CD14-positive monocyte (primary cell): ENCODE results near the gene UAP1L1. TPM values are rescaled to one million over a fixed set of nuclear protein-coding genes. Genes with fewer than 3 reads are reported as not detected.

Experiments
- DNase-seq, 3 donors: peaks; one replicate each; pipeline ENCODE4 v3.0.0-alpha.2; 2011 to 2022
- H2AFZ ChIP-seq: 2 replicates; pipeline ENCODE4 v1.6.0; 2012; ENCODE audit warnings: mild to moderate bottlenecking, low read depth, low read length, inconsistent platforms; ENCODE audit not compliant: insufficient read depth, poor library complexity, severe bottlenecking
- H3K27ac ChIP-seq, 2 donors: 1 replicate in 1 of 2; 2 replicates in 1 of 2; pipeline ENCODE4 v1.5.1; 2012 to 2013; ENCODE audit warnings: low read length in 2 of 2, control low read depth in 1 of 2, inconsistent platforms in 1 of 2, low read depth in 1 of 2, mild to moderate bottlenecking in 1 of 2
- H3K27me3 ChIP-seq, 2 donors: one replicate each; pipeline versions ENCODE4 v1.6.0 to v1.6.1; 2011 to 2013; ENCODE audit warnings: low read length in 2 of 2; ENCODE audit not compliant: control insufficient read depth in 2 of 2, insufficient read depth in 2 of 2
- H3K36me3 ChIP-seq, 2 donors: replicated peaks in 1 of 2; 1 replicate in 1 of 2; 2 replicates in 1 of 2; pipeline versions ENCODE4 v1.5.1 to v1.6.1; 2012 to 2013; ENCODE audit warnings: low read length in 2 of 2, control low read depth in 1 of 2, inconsistent platforms in 1 of 2, mild to moderate bottlenecking in 1 of 2; ENCODE audit not compliant: insufficient read depth in 2 of 2, control insufficient read depth in 1 of 2
- H3K4me1 ChIP-seq, 2 donors: 1 replicate in 1 of 2; 2 replicates in 1 of 2; pipeline versions ENCODE4 v1.5.1 to v1.6.1; 2012 to 2013; ENCODE audit warnings: low read length in 2 of 2, control low read depth in 1 of 2, inconsistent platforms in 1 of 2, mild to moderate bottlenecking in 1 of 2, moderate library complexity in 1 of 2; ENCODE audit not compliant: insufficient read depth in 2 of 2, control insufficient read depth in 1 of 2
- H3K4me2 ChIP-seq: replicated peaks from 2 replicates; pipeline ENCODE3; 2012; ENCODE audit warnings: low read length, moderate library complexity, mild to moderate bottlenecking; ENCODE audit not compliant: poor library complexity, severe bottlenecking; ENCODE audit errors: extremely low read depth
- H3K4me3 ChIP-seq, 3 experiments: fragments of 200-600 bp in 1 of 3; sonication (generic) in 1 of 3; replicated peaks in 1 of 3; 1 replicate in 2 of 3; 2 replicates in 1 of 3; pipeline ENCODE4 v1.5.1; 2011 to 2013; ENCODE audit warnings: low read length in 3 of 3, mild to moderate bottlenecking in 3 of 3, control low read depth in 2 of 3, low read depth in 2 of 3, inconsistent platforms in 1 of 3, moderate library complexity in 1 of 3
- H3K79me2 ChIP-seq: 2 replicates; pipeline ENCODE4 v1.6.0; 2012; ENCODE audit warnings: mild to moderate bottlenecking, control low read depth, inconsistent platforms, low read length, moderate library complexity; ENCODE audit not compliant: insufficient read depth
- H3K9ac ChIP-seq: 2 replicates; pipeline ENCODE4 v1.6.0; 2017; ENCODE audit warnings: low read length, mild to moderate bottlenecking; ENCODE audit not compliant: insufficient read depth, poor library complexity, severe bottlenecking
- H3K9me3 ChIP-seq, 2 donors: replicated peaks in 1 of 2; 1 replicate in 1 of 2; 2 replicates in 1 of 2; pipeline versions ENCODE4 v1.5.1 to v1.6.1; 2012 to 2013; ENCODE audit warnings: low read length in 2 of 2, control low read depth in 1 of 2; ENCODE audit not compliant: control insufficient read depth in 1 of 2, insufficient read depth in 1 of 2
- H4K20me1 ChIP-seq: 2 replicates; pipeline ENCODE4 v1.6.0; 2012; ENCODE audit warnings: mild to moderate bottlenecking, low read length, control low read depth, moderate library complexity; ENCODE audit not compliant: insufficient read depth
- H3K27ac Mint-ChIP-seq, 7 donors: one replicate each; pipeline ENCODE4 v1.8.0; 2020; ENCODE audit warnings: mild to moderate bottlenecking in 7 of 7, mixed read lengths in 7 of 7, moderate library complexity in 6 of 7, inconsistent platforms in 2 of 7
- H3K27me3 Mint-ChIP-seq, 3 donors: one replicate each; pipeline ENCODE4 v1.8.0; 2021 to 2022; ENCODE audit warnings: low read depth in 3 of 3, mild to moderate bottlenecking in 3 of 3, mixed read lengths in 3 of 3, moderate library complexity in 3 of 3, inconsistent platforms in 1 of 3
- H3K36me3 Mint-ChIP-seq, 2 donors: one replicate each; pipeline ENCODE4 v1.8.0; 2020; ENCODE audit warnings: mixed read lengths in 2 of 2, inconsistent platforms in 1 of 2, mild to moderate bottlenecking in 1 of 2
- H3K4me1 Mint-ChIP-seq: one replicate; pipeline ENCODE4 v1.8.0; 2020; ENCODE audit warnings: mild to moderate bottlenecking, mixed read lengths
- H3K4me3 Mint-ChIP-seq, 2 donors: one replicate each; pipeline ENCODE4 v1.8.0; 2020; ENCODE audit warnings: mild to moderate bottlenecking in 2 of 2, mixed read lengths in 2 of 2, moderate library complexity in 1 of 2
- H3K9me3 Mint-ChIP-seq, 7 donors: one replicate each; pipeline ENCODE4 v1.8.0; 2020 to 2022; ENCODE audit warnings: mixed read lengths in 7 of 7, mild to moderate bottlenecking in 6 of 7, moderate library complexity in 6 of 7, inconsistent platforms in 2 of 7
- WGBS: methylation state at CpG from one replicate; pipeline ENCODE4 v1.1.5; 2013; ENCODE audit warnings: missing lambda C conversion rate; ENCODE audit not compliant: insufficient coverage; 5-methylcytosine and 5-hydroxymethylcytosine counted together
- intact Hi-C, 2 donors: fragments of 100-400 bp; cut with micrococcal nuclease; formaldehyde crosslinking; loops; one replicate each; pipeline versions ENCODE4 v1.15.0 to v1.15.1; 2023
- polyA plus RNA-seq, 3 donors: library from polyadenylated mRNA; depleted of rRNA in 1 of 3; unstranded in 2 of 3; stranded (reverse) in 1 of 3; fragments of 300-500 nt in 2 of 3; fragments of >200 nt in 1 of 3; fragmentation: Illumina TruSeq in 2 of 3; gene quantifications; 1 replicate in 2 of 3; 2 replicates in 1 of 3; pipeline ENCODE4 v1.2.3, GENCODE V29; 2012 to 2021
- TF ChIP-seq, protein P1 (sequence below): fragments of 200-600 bp; IDR thresholded peaks from one replicate; pipeline ENCODE4 v1.8.0; 2022; ENCODE audit warnings: antibody characterized with exemption, mild to moderate bottlenecking

Gene UAP1L1
- polyA plus RNA-seq, 3 donors: 5.7 to 16.7 (median 14.8) TPM

DNA sequence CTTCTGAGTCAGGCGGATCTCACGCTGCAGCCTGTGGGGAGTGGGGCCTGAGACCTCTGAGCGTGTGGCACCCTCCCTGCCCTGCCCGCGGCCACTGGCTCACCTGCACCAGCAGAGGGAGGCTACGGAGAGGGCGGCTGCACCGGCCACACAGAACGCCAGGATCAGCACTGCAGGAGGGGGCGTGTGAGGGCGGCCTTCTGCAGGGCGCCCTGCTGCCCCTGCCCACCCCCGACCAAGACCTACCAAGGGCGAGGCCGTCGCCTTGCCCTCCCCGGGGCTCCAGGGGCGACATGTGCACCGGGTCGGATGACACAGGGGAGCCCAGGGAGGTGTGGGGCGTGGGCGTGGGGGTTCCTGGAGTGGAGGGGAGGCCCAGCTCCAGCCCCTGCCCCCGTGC is 36.7 kb upstream of the UAP1L1 start:
- Mint-ChIP-seq H3K27ac (no peak overlapping the region), H3K27me3 (peaks cover 24 to 31% (median 26%) of the 10 kb centered on the region in 3 donors), H3K4me1 (peaks cover 10% of the 10 kb centered on the region), H3K36me3 (peaks cover 6 to 30% of the 10 kb centered on the region in 2 donors), H3K4me3 (peak overlapping the region in 1 of 2 donors; percentile 16), H3K9me3 (peaks cover 0 to 5% (median 2%) of the 10 kb centered on the region in 7 donors)
- H3K4me2 ChIP-seq: no peak overlapping the region
- no peak overlapping the region for H3K9ac ChIP-seq
- peaks cover 17 to 25% of the 10 kb centered on the region in 2 donors for H3K4me1 ChIP-seq
- no peak overlapping the region for H2AFZ ChIP-seq
- peaks cover 12 to 25% of the 10 kb centered on the region in 2 donors for H3K27me3 ChIP-seq
- intact Hi-C loops: no loop called here
- WGBS: 92% methylated on average over 22 of the region's 23 CpGs
- H3K4me3 ChIP-seq: no peak overlapping the region
- H3K36me3 ChIP-seq: peaks cover 14 to 21% of the 10 kb centered on the region in 2 donors
- peaks cover 0 to 7% of the 10 kb centered on the region in 2 donors for H3K9me3 ChIP-seq
- TF ChIP-seq, protein P1, sequence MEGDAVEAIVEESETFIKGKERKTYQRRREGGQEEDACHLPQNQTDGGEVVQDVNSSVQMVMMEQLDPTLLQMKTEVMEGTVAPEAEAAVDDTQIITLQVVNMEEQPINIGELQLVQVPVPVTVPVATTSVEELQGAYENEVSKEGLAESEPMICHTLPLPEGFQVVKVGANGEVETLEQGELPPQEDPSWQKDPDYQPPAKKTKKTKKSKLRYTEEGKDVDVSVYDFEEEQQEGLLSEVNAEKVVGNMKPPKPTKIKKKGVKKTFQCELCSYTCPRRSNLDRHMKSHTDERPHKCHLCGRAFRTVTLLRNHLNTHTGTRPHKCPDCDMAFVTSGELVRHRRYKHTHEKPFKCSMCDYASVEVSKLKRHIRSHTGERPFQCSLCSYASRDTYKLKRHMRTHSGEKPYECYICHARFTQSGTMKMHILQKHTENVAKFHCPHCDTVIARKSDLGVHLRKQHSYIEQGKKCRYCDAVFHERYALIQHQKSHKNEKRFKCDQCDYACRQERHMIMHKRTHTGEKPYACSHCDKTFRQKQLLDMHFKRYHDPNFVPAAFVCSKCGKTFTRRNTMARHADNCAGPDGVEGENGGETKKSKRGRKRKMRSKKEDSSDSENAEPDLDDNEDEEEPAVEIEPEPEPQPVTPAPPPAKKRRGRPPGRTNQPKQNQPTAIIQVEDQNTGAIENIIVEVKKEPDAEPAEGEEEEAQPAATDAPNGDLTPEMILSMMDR: no peak
- no peak overlapping the region for H3K27ac ChIP-seq
- peaks cover 48% of the 10 kb centered on the region for H4K20me1 ChIP-seq
- no peak for DNase-seq
- H3K79me2 ChIP-seq: peaks cover 8% of the 10 kb centered on the region

DNA sequence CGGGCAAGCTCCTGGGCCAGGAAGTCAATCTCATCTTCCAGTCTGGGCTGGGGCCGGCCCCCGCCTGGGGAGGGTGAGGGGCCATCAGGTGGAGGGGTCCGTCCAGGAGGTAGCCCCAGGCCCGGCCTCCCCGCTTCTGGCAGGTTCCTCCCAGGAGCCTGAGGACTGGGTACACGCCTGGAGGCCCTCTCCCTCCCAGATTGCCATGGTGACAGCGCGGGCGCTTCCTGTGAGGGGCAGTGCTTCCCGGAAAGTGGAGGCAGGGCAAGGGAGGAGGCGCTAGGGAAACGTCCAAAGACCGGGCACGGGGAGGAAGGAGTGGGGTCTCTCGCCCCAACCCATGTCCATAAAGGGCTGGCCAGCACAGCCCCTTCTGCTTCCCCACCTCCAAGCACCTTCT is 36.2 kb upstream of the UAP1L1 start:
- H3K36me3 Mint-ChIP-seq: peaks cover 6 to 25% of the 10 kb centered on the region in 2 donors
- no peak for DNase-seq
- Histone ChIP-seq H3K4me2 (no peak overlapping the region), H3K27ac (no peak overlapping the region), H3K79me2 (peaks cover 2% of the 10 kb centered on the region), H3K4me1 (peaks cover 14 to 25% of the 10 kb centered on the region in 2 donors), H3K9me3 (peaks cover 0 to 7% of the 10 kb centered on the region in 2 donors), H3K27me3 (peaks cover 14 to 28% of the 10 kb centered on the region in 2 donors), H3K36me3 (peaks cover 8 to 15% of the 10 kb centered on the region in 2 donors), H4K20me1 (peaks cover 42% of the 10 kb centered on the region), H3K4me3 (no peak overlapping the region), H2AFZ (no peak overlapping the region), H3K9ac (no peak overlapping the region)
- H3K9me3 Mint-ChIP-seq: peaks cover 0 to 5% (median 2%) of the 10 kb centered on the region in 7 donors
- 68% methylated on average over 5 of the region's 16 CpGs for WGBS
- peaks cover 24 to 33% (median 30%) of the 10 kb centered on the region in 3 donors for H3K27me3 Mint-ChIP-seq
- H3K4me3 Mint-ChIP-seq: no peak overlapping the region
- TF ChIP-seq, protein P1: no peak
- no peak overlapping the region for H3K27ac Mint-ChIP-seq
- H3K4me1 Mint-ChIP-seq: peaks cover 9% of the 10 kb centered on the region
- intact Hi-C loops: no loop called here
